Liver (tissue), 9 donors: Measurements from ENCODE around the gene CARMIL1. TPM values are rescaled to one million over a fixed set of nuclear protein-coding genes. Genes with fewer than 3 reads are reported as not detected.

Experiments
- DNase-seq: peaks from one replicate; pipeline ENCODE4 v3.0.0-alpha.2; 2017; ENCODE audit warnings: low spot score
- H3K27ac ChIP-seq, 2 donors: one replicate each; pipeline ENCODE4 v1.7.0; 2013; ENCODE audit warnings: inconsistent platforms in 2 of 2, low read length in 2 of 2, control low read depth in 1 of 2, low read depth in 1 of 2, mild to moderate bottlenecking in 1 of 2
- H3K27me3 ChIP-seq, 4 donors: one replicate each; pipeline versions ENCODE4 v1.6.1 to v1.7.0; 2013; ENCODE audit warnings: low read length in 3 of 4, inconsistent platforms in 1 of 4, mild to moderate bottlenecking in 1 of 4, moderate library complexity in 1 of 4; ENCODE audit not compliant: control insufficient read depth in 4 of 4, insufficient read depth in 4 of 4
- H3K36me3 ChIP-seq, 4 donors: one replicate each; pipeline versions ENCODE4 v1.6.1 to v1.7.0; 2013; ENCODE audit warnings: low read length in 3 of 4, mild to moderate bottlenecking in 3 of 4, low read depth in 1 of 4, moderate library complexity in 1 of 4; ENCODE audit not compliant: control insufficient read depth in 4 of 4, insufficient read depth in 3 of 4
- H3K4me1 ChIP-seq, 4 donors: one replicate each; pipeline versions ENCODE4 v1.6.1 to v1.7.0; 2013; ENCODE audit warnings: low read length in 3 of 4, mild to moderate bottlenecking in 3 of 4, moderate library complexity in 1 of 4; ENCODE audit not compliant: control insufficient read depth in 4 of 4, insufficient read depth in 4 of 4
- H3K4me3 ChIP-seq, 3 donors: one replicate each; pipeline versions ENCODE4 v1.6.1 to v1.7.0; 2013; ENCODE audit warnings: low read length in 3 of 3, control low read depth in 1 of 3, low read depth in 1 of 3, mild to moderate bottlenecking in 1 of 3
- H3K9ac ChIP-seq, 2 donors: one replicate each; pipeline ENCODE4 v1.7.0; 2013; ENCODE audit warnings: low read length in 2 of 2, mild to moderate bottlenecking in 2 of 2, moderate library complexity in 2 of 2, control low read depth in 1 of 2, low read depth in 1 of 2
- H3K9me3 ChIP-seq, 4 donors: one replicate each; pipeline versions ENCODE4 v1.6.1 to v1.7.0; 2013; ENCODE audit warnings: low read length in 3 of 4; ENCODE audit not compliant: control insufficient read depth in 4 of 4
- EGR1 ChIP-seq, 2 donors: IDR thresholded peaks; 2 replicates each; pipeline ENCODE4 v1.6.1; 2016 to 2018; ENCODE audit warnings: antibody characterized with exemption in 2 of 2, low read depth in 2 of 2
- FOXA1 ChIP-seq: IDR thresholded peaks from 2 replicates; pipeline ENCODE4 v1.6.1; 2016; ENCODE audit warnings: antibody characterized with exemption
- FOXA2 ChIP-seq: IDR thresholded peaks from 2 replicates; pipeline ENCODE4 v1.6.1; 2016; ENCODE audit warnings: antibody characterized with exemption
- GABPA ChIP-seq, 2 donors: IDR thresholded peaks in 1 of 2; conservative IDR thresholded peaks in 1 of 2; 2 replicates each; pipeline ENCODE4 v1.6.1; 2016; ENCODE audit warnings: antibody characterized with exemption in 2 of 2, mild to moderate bottlenecking in 1 of 2, moderate library complexity in 1 of 2
- HNF4A ChIP-seq, 2 donors: conservative IDR thresholded peaks; 2 replicates each; pipeline ENCODE4 v1.6.1; 2016; ENCODE audit warnings: antibody characterized with exemption in 2 of 2, mild to moderate bottlenecking in 2 of 2
- JUND ChIP-seq, 2 donors: IDR thresholded peaks; 2 replicates each; pipeline ENCODE4 v1.6.1; 2016; ENCODE audit warnings: antibody characterized with exemption in 2 of 2
- NR2F2 ChIP-seq: IDR thresholded peaks from 2 replicates; pipeline ENCODE4 v1.6.1; 2016; ENCODE audit warnings: antibody characterized with exemption
- RAD21 ChIP-seq, 2 donors: IDR thresholded peaks; 2 replicates each; pipeline ENCODE4 v1.6.1; 2016; ENCODE audit warnings: antibody characterized with exemption in 2 of 2, mild to moderate bottlenecking in 2 of 2
- RXRA ChIP-seq, 2 donors: IDR thresholded peaks; 2 replicates each; pipeline ENCODE4 v1.6.1; 2017 to 2018; ENCODE audit warnings: antibody characterized with exemption in 2 of 2, mild to moderate bottlenecking in 1 of 2
- SP1 ChIP-seq: IDR thresholded peaks from 2 replicates; pipeline ENCODE4 v1.6.1; 2018; ENCODE audit warnings: antibody characterized with exemption, mild to moderate bottlenecking
- TAF1 ChIP-seq: conservative IDR thresholded peaks from 2 replicates; pipeline ENCODE4 v1.6.1; 2016; ENCODE audit warnings: antibody characterized with exemption, mild to moderate bottlenecking
- YY1 ChIP-seq: IDR thresholded peaks from 2 replicates; pipeline ENCODE4 v1.6.1; 2016; ENCODE audit warnings: antibody characterized with exemption, mild to moderate bottlenecking
- ZBTB33 ChIP-seq: IDR thresholded peaks from 2 replicates; pipeline ENCODE4 v1.6.1; 2016; ENCODE audit warnings: antibody characterized with exemption
- WGBS: extraction: QIAGEN DNeasy Blood & Tissue Kit; methylation state at CpG from one replicate; pipeline ENCODE4 v1.1.7; 2013; 5-methylcytosine and 5-hydroxymethylcytosine counted together
- polyA plus RNA-seq, 2 donors: library from polyadenylated mRNA; stranded (reverse) in 1 of 2; unstranded in 1 of 2; fragments of 200-250 nt in 1 of 2; fragments of >200 nt in 1 of 2; fragmentation: Nextera tagmentation in 1 of 2; extraction: Ambion mirVana in 1 of 2; gene quantifications; one replicate each; pipeline versions ENCODE4 v1.2.1 to v1.2.3, GENCODE V29; 2013 to 2015
- total RNA-seq, 2 donors: library from RNA; depleted of rRNA; stranded (reverse); fragments of >200 nt; gene quantifications; one replicate each; pipeline ENCODE4 v1.2.3, GENCODE V29; 2014
- TF ChIP-seq, protein P1 (sequence below): IDR thresholded peaks from 2 replicates; pipeline ENCODE4 v1.6.1; 2016; ENCODE audit warnings: antibody characterized with exemption
- TF ChIP-seq, protein P2 (sequence below): fragments of 150-350 bp; IDR thresholded peaks from 2 replicates; pipeline ENCODE4 v1.5.1; 2017; ENCODE audit warnings: improper control_type of control experiment, low read depth, low read length; ENCODE audit not compliant: missing input control
- TF ChIP-seq, protein P3 (sequence below): IDR thresholded peaks from 2 replicates; pipeline ENCODE4 v1.6.1; 2016; ENCODE audit warnings: antibody characterized with exemption
- donor health status: healthy.
- donor health status: healthy.
- donor health status: healthy.
- donor health status: healthy.
- donor health status: healthy.

The CARMIL1 gene
- total and polyA plus RNA-seq, 4 donors, result 1.4 to 9.5 (median 3.5) TPM

DNA sequence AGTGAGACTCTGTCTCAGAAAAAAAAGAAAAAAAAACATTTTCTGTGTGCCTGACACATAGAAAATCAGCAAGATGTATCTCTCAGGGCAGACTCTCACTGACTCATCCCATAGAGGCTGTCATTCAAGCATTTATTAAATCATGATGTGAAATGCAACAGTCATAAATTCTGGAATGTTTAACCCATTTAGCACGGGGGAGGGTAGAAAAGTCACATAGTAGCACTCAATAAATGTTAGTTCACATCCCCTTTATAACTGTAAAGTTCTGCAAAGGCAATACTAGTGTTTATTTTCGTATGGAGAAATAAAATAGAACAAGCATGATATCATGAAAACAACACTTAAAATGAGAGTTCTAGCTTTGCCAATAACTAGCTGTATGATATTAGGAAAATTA is 15.5 kb upstream of the CARMIL1 start:
- H3K4me3 ChIP-seq, result no peak overlapping the region
- no peak overlapping the region for H3K9ac ChIP-seq
- H3K4me1 ChIP-seq, result peaks cover 0 to 5% (median 0%) of the 10 kb centered on the region in 4 donors
- H3K27ac ChIP-seq, result no peak overlapping the region
- 60% methylated on average over 2 of the region's 2 CpGs for WGBS
- DNase-seq, result no peak
- TF ChIP-seq FOXA2 (no peak), EGR1 (IDR thresholded peaks at IDR 0.05; ENCODE audit: low read depth in 2 of 2) (no peak), HNF4A (conservative IDR thresholded peaks at IDR 0.05) (no peak), GABPA (IDR thresholded peaks at IDR 0.05 in 1 of 2, conservative IDR thresholded peaks at IDR 0.05 in 1 of 2) (no peak), RAD21 (IDR thresholded peaks at IDR 0.05) (no peak)
- TF ChIP-seq, protein P1, sequence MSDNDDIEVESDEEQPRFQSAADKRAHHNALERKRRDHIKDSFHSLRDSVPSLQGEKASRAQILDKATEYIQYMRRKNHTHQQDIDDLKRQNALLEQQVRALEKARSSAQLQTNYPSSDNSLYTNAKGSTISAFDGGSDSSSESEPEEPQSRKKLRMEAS, result no peak
- no peaks in the 10 kb centered on the region for H3K9me3 ChIP-seq
- H3K27me3 ChIP-seq, result no peaks in the 10 kb centered on the region
- no peaks in the 10 kb centered on the region for H3K36me3 ChIP-seq

DNA sequence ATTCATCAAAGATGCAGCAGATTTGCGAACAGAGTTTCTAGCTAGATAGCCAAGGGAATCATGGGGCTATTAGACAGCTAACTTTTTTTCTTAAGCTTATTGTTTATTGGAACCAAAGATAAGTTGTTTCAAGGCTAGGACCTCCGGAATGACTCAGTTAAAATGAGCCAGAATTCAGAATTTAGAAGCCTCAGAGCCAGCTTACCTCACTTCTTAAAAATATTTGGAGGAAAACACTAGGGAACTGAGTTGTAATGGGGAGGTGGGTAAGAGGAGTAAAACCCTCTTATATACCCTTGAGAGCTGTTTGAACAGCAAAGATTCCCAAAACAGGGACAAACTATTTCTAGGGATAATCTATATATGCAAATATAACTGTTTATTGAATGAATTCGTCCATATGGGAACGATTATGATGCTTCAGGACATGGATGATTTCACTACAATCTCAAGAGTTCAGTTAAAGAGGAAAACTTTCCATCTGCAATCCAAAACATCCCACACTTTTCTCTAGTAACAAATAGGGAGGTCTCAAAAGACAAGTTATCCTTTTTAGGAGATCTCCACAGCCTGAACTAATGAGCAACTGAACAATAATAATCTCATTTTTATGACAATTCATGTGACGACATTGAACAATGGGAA is 12.6 kb upstream of the CARMIL1 start:
- no peak for DNase-seq
- Histone ChIP-seq H3K27me3 (no peaks in the 10 kb centered on the region), H3K4me1 (peaks cover 0 to 5% (median 0%) of the 10 kb centered on the region in 4 donors), H3K36me3 (no peaks in the 10 kb centered on the region), H3K4me3 (no peak overlapping the region), H3K27ac (no peak overlapping the region), H3K9me3 (no peaks in the 10 kb centered on the region), H3K9ac (no peak overlapping the region)
- TF ChIP-seq FOXA1 (no peak), JUND (IDR thresholded peaks at IDR 0.05) (no peak), YY1 (no peak), SP1 (no peak)
- WGBS, result 71% methylated on average over 5 of the region's 5 CpGs

DNA sequence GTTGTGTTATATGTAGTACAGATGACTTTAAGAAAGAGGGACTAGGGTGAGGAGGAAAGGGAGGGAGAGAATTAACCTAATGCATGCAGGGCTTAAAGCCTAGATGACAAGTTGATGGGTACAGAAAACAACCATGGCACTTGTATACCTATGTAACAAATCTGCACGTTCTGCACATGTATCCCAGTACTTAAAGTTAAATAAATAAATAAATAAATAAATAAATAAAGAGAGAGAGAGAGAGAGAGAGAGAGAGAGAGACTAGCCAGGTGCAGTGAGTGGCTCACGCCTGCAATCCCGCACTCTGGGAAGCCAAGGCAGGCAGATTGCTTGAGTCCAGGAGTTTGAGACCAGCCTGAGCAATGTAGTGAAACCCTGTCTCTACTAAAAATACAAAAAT is 11.5 kb upstream of the CARMIL1 start:
- Histone ChIP-seq H3K4me3 (no peak overlapping the region), H3K27me3 (no peaks in the 10 kb centered on the region), H3K9ac (no peak overlapping the region), H3K36me3 (no peaks in the 10 kb centered on the region), H3K4me1 (peaks cover 0 to 5% (median 0%) of the 10 kb centered on the region in 4 donors), H3K27ac (no peak overlapping the region), H3K9me3 (no peaks in the 10 kb centered on the region)
- TF ChIP-seq, protein P2, sequence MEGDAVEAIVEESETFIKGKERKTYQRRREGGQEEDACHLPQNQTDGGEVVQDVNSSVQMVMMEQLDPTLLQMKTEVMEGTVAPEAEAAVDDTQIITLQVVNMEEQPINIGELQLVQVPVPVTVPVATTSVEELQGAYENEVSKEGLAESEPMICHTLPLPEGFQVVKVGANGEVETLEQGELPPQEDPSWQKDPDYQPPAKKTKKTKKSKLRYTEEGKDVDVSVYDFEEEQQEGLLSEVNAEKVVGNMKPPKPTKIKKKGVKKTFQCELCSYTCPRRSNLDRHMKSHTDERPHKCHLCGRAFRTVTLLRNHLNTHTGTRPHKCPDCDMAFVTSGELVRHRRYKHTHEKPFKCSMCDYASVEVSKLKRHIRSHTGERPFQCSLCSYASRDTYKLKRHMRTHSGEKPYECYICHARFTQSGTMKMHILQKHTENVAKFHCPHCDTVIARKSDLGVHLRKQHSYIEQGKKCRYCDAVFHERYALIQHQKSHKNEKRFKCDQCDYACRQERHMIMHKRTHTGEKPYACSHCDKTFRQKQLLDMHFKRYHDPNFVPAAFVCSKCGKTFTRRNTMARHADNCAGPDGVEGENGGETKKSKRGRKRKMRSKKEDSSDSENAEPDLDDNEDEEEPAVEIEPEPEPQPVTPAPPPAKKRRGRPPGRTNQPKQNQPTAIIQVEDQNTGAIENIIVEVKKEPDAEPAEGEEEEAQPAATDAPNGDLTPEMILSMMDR, result no peak
- no peak for TF ChIP-seq FOXA1
- no peak for TF ChIP-seq JUND (IDR thresholded peaks at IDR 0.05)
- no peak for TF ChIP-seq RXRA (IDR thresholded peaks at IDR 0.05)
- no peak for TF ChIP-seq RAD21 (IDR thresholded peaks at IDR 0.05)
- WGBS, result 79% methylated on average over 3 of the region's 3 CpGs
- no peak for DNase-seq

DNA sequence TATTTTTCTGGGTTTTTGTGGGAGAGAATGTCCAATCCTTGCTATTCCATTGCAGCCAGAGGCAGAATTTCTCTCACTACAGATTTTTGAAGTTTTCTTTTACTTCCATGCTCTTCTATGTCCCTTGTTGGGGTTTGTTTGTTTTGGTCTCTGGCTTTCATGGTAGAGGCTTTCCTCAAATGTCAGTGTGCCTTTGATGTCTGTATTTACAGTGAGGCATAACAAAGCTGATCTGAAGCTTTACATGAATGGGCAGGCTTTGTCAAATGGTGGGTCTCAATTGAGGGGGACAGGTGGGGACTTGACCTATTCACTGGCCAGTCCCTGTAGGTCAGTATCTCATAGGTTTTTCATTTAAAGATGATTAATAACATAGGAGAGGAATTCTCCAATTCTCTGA is 8.6 kb upstream of the CARMIL1 start:
- DNase-seq, result no peak
- no peaks in the 10 kb centered on the region for H3K36me3 ChIP-seq
- H3K9me3 ChIP-seq, result no peaks in the 10 kb centered on the region
- H3K9ac ChIP-seq, result no peak overlapping the region
- TF ChIP-seq NR2F2 (no peak), YY1 (no peak), EGR1 (IDR thresholded peaks at IDR 0.05; ENCODE audit: low read depth in 2 of 2) (no peak), GABPA (IDR thresholded peaks at IDR 0.05 in 1 of 2, conservative IDR thresholded peaks at IDR 0.05 in 1 of 2) (no peak), TAF1 (no peak), ZBTB33 (no peak), RXRA (IDR thresholded peaks at IDR 0.05) (no peak), JUND (IDR thresholded peaks at IDR 0.05) (no peak), RAD21 (IDR thresholded peaks at IDR 0.05) (no peak)
- TF ChIP-seq, protein P1, result no peak
- TF ChIP-seq, protein P3, sequence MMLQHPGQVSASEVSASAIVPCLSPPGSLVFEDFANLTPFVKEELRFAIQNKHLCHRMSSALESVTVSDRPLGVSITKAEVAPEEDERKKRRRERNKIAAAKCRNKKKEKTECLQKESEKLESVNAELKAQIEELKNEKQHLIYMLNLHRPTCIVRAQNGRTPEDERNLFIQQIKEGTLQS, result no peak
- H3K4me3 ChIP-seq, result no peak overlapping the region
- H3K27ac ChIP-seq, result no peak overlapping the region
- no peaks in the 10 kb centered on the region for H3K27me3 ChIP-seq
- peaks cover 0 to 4% (median 0%) of the 10 kb centered on the region in 4 donors for H3K4me1 ChIP-seq
